Cardiac muscle cell (in vitro differentiated cells and primary cell): ENCODE measurements around the gene CDRT4. TPM values are rescaled to one million over a fixed set of nuclear protein-coding genes. Genes with fewer than 3 reads are reported as not detected.
A peak's percentile ranks its signal among the peaks of the same experiment; 100 is the strongest.

Source experiments
- DNase-seq, 2 donors: peaks; one replicate each; pipeline versions ENCODE4 v3.0.0 to v3.0.0-alpha.2; 2010 to 2017; ENCODE audit warnings: low read depth in 1 of 2, low spot score in 1 of 2
- H3K27ac ChIP-seq: fragments of 200-600 bp; sonication (generic); 2 replicates; pipeline ENCODE4 v1.5.1; 2016
- H3K27me3 ChIP-seq: fragments of 200-600 bp; sonication (generic); 2 replicates; pipeline ENCODE4 v1.6.0; 2016; ENCODE audit warnings: control low read depth
- H3K36me3 ChIP-seq: fragments of 200-600 bp; sonication (generic); 2 replicates; pipeline ENCODE4 v1.5.1; 2016; ENCODE audit warnings: control low read depth
- H3K4me1 ChIP-seq: fragments of 200-600 bp; sonication (generic); 2 replicates; pipeline ENCODE4 v1.8.1; 2017; ENCODE audit warnings: low read depth, mild to moderate bottlenecking, mixed run types
- H3K4me3 ChIP-seq: fragments of 200-600 bp; sonication (generic); 2 replicates; pipeline ENCODE4 v1.5.1; 2016; ENCODE audit warnings: mild to moderate bottlenecking
- H3K9me3 ChIP-seq: fragments of 200-600 bp; sonication (generic); 2 replicates; pipeline ENCODE4 v1.5.1; 2017; ENCODE audit warnings: low read depth, mild to moderate bottlenecking, control low read depth
- polyA plus RNA-seq: library from polyadenylated mRNA; unstranded; fragments of >200 nt; fragmentation: Nextera tagmentation; extraction: Ambion mirVana; gene quantifications from 2 replicates; pipeline ENCODE4 v1.2.1, GENCODE V29; 2016
- total RNA-seq: library from RNA; depleted of rRNA; stranded (reverse); fragments of >200 nt; gene quantifications from 2 replicates; pipeline ENCODE4 v1.2.3, GENCODE V29; 2016
- TF ChIP-seq, protein P1 (sequence below): IDR thresholded peaks from 2 replicates; pipeline ENCODE4 v1.5.1; 2012; ENCODE audit warnings: low read depth, mild to moderate bottlenecking, low read length

CDRT4 gene
- total and polyA plus RNA-seq, 2 experiments from 2014 or later: 6.0 to 14.4 TPM

DNA sequence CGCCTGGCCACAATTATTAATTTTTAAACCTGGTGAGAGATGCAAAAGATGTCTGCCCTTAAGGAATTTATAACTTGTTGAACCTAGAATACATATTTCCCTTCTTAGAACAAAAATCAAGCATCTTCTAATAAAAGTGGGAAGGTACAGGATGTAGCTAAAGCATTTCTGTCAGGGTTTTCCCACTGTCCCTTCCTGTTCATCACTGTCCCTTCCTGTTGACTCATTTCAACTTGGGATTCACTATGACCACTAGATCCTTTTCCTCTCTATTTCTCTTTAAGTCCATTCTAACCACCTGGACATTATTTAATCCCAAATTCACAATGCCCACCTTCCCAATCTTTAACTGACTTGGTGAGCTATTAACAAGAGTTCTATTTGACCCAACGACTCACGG lies 33.9 kb upstream of the CDRT4 start:
- TF ChIP-seq, protein P1, sequence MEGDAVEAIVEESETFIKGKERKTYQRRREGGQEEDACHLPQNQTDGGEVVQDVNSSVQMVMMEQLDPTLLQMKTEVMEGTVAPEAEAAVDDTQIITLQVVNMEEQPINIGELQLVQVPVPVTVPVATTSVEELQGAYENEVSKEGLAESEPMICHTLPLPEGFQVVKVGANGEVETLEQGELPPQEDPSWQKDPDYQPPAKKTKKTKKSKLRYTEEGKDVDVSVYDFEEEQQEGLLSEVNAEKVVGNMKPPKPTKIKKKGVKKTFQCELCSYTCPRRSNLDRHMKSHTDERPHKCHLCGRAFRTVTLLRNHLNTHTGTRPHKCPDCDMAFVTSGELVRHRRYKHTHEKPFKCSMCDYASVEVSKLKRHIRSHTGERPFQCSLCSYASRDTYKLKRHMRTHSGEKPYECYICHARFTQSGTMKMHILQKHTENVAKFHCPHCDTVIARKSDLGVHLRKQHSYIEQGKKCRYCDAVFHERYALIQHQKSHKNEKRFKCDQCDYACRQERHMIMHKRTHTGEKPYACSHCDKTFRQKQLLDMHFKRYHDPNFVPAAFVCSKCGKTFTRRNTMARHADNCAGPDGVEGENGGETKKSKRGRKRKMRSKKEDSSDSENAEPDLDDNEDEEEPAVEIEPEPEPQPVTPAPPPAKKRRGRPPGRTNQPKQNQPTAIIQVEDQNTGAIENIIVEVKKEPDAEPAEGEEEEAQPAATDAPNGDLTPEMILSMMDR: no peak

DNA sequence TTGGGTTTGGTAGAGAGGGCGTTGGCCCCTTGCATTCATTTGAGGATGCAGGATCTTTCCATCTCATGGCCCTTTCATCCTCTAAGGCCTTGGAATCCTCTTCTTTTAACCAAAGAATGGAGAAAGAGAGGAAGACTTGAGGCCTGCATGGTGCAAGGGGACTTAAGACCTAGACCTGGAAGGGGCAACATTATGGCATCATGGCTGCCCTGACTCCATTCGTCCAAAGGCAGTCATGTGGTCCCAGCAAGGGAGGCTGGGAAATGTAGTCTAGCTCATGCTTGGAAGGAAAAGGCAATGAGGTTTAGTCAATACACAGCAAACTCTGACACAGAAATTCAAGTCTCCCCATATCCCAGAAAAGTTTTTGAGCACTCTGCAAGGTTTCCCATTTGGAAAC lies 30.7 kb upstream of the CDRT4 start:
- Histone ChIP-seq H3K4me3 (no peak overlapping the region), H3K27ac (no peak overlapping the region), H3K27me3 (no peaks in the 10 kb centered on the region), H3K4me1 (no peaks in the 10 kb centered on the region), H3K36me3 (no peaks in the 10 kb centered on the region), H3K9me3 (no peaks in the 10 kb centered on the region)
- TF ChIP-seq, protein P1: no peak
- peak in 1 of 2 donors; percentile 36 for DNase-seq

More for the DNA sequence above, 33.9 kb upstream of the CDRT4 start:
- no peak overlapping the region for H3K4me3 ChIP-seq
- no peak overlapping the region for H3K27ac ChIP-seq
- no peaks in the 10 kb centered on the region for H3K36me3 ChIP-seq
- no peak for DNase-seq
- no peaks in the 10 kb centered on the region for H3K9me3 ChIP-seq
- H3K4me1 ChIP-seq: no peaks in the 10 kb centered on the region
- H3K27me3 ChIP-seq: no peaks in the 10 kb centered on the region

DNA sequence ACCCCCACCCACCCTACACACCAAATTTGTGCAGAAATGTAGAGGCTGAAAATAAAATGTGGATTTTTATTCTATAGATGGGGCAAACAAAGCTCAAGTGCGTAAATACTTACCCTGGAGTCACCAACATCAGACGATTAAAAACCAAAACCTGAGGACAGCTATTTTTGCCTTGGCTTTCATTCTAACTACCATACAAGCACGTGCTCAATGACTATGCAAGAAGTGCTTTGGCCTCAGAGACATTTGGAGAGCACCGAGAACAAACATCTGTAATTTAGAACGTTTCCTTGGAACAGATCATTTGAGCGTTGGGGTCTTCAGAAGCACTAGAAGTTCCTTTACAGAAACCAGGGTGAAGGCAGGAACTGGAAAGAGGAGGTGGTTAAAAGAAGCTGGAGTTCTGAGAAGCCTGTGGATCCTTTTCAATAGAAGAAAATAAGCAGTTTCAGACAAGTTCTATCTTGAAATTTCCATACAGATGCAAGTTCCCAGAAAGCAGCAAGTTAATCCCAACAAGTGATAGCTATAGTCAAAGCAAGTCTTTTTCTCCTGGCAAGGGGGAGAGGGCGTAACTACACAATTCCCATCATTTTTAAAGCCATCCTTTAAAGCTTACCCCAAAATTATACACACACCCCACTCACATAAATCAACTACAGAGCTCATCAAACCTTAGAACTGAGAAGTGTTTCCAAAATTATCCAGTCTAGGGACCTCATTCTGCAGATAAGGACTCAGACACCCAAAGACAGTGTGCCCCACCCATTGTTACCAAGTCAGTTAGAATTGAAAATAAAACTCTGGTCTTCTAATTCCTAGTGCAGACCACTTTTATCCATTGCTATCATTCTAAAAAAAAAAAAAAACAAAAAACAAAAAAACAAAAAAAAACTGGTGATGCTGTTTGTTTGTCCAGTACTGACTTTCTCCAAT lies 29.6 kb upstream of the CDRT4 start:
- H3K9me3 ChIP-seq: no peaks in the 10 kb centered on the region
- no peak overlapping the region for H3K27ac ChIP-seq
- DNase-seq: no peak
- H3K4me1 ChIP-seq: no peaks in the 10 kb centered on the region
- no peak overlapping the region for H3K4me3 ChIP-seq
- no peaks in the 10 kb centered on the region for H3K27me3 ChIP-seq
- TF ChIP-seq, protein P1: no peak
- H3K36me3 ChIP-seq: no peaks in the 10 kb centered on the region

DNA sequence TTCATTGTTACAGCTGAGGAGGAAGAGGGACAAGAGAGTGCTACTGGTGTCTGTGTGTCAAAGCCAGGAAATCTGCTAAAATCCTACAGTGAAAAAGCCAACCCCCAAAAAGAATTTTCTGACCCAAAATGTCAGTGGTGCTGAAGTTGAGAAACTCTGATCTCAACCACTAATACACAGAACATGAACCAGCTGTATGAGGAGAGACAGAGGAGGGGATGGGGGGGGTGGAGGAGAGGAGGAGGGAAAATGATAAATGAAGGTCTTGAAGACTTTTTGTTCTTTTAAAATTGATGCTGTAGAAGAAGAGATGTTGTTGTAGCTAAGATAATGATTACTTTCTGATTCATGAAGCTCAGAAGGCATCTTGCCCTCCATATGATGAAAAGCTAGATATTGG lies 27.4 kb upstream of the CDRT4 start:
- no peak overlapping the region for H3K27ac ChIP-seq
- no peak overlapping the region for H3K4me3 ChIP-seq
- no peak for DNase-seq
- TF ChIP-seq, protein P1: no peak
- H3K27me3 ChIP-seq: no peaks in the 10 kb centered on the region
- H3K4me1 ChIP-seq: peaks cover 9% of the 10 kb centered on the region
- no peaks in the 10 kb centered on the region for H3K9me3 ChIP-seq
- H3K36me3 ChIP-seq: no peaks in the 10 kb centered on the region

DNA sequence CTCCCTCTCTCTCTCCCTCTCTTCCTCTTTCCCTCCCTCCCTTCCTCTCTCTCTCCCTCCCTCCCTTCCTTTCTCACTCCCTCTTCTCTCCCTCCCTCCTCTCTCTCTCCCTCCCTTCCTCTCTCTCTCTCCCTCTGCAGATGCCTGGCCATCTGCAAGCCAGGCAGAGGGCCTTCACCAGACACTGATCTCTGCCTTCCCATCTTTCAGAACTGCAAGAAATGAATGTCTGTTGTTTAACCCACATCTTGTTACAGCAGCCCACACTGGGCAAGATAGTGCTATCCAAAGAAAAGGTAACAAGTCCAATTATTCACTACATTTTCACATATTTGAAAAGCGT lies 26.2 kb upstream of the CDRT4 start:
- TF ChIP-seq, protein P1: no peak
- H3K4me3 ChIP-seq: no peak overlapping the region
- no peak for DNase-seq
- no peaks in the 10 kb centered on the region for H3K9me3 ChIP-seq
- H3K36me3 ChIP-seq: no peaks in the 10 kb centered on the region
- no peaks in the 10 kb centered on the region for H3K27me3 ChIP-seq
- no peak overlapping the region for H3K27ac ChIP-seq
- peaks cover 11% of the 10 kb centered on the region for H3K4me1 ChIP-seq
